MM.1S (cell line): ENCODE data around the gene TUNAR.

Experiments
- DNase-seq: peaks from one replicate; pipeline ENCODE4 v3.0.0-alpha.2; 2015
- H2AFZ ChIP-seq: fragments of 300-600 bp; sonication (generic); 2 replicates; pipeline ENCODE4 v1.6.0; 2016; ENCODE audit warnings: antibody characterized with exemption, low read length
- H3F3A ChIP-seq: fragments of 300-600 bp; sonication (generic); 2 replicates; pipeline ENCODE4 v1.6.1; 2016; ENCODE audit warnings: mild to moderate bottlenecking, antibody characterized with exemption, low read length, moderate library complexity, mixed read lengths; ENCODE audit not compliant: insufficient read depth
- H3K27ac ChIP-seq: fragments of 300-600 bp; sonication (generic); 2 replicates; pipeline ENCODE4 v1.5.1; 2016; ENCODE audit warnings: mild to moderate bottlenecking, low read length
- H3K27me3 ChIP-seq: fragments of 300-600 bp; sonication (generic); replicated peaks from 2 replicates; pipeline ENCODE4 v1.6.0; 2016; ENCODE audit warnings: low read length; ENCODE audit not compliant: insufficient read depth
- H3K36me3 ChIP-seq: fragments of 300-600 bp; sonication (generic); replicated peaks from 2 replicates; pipeline ENCODE4 v1.6.1; 2016; ENCODE audit warnings: mild to moderate bottlenecking, low read length, mixed read lengths; ENCODE audit not compliant: insufficient read depth
- H3K4me1 ChIP-seq: fragments of 300-600 bp; sonication (generic); 2 replicates; pipeline ENCODE4 v1.6.1; 2016; ENCODE audit warnings: low read length, mixed read lengths
- H3K4me2 ChIP-seq: fragments of 300-600 bp; sonication (generic); 2 replicates; pipeline ENCODE4 v1.6.0; 2016; ENCODE audit warnings: low read depth, low read length
- H3K4me3 ChIP-seq: fragments of 300-600 bp; sonication (generic); 2 replicates; pipeline ENCODE4 v1.5.1; 2016; ENCODE audit warnings: low read length, mixed read lengths
- H3K79me2 ChIP-seq: fragments of 300-600 bp; sonication (generic); 2 replicates; pipeline ENCODE4 v1.6.1; 2016; ENCODE audit warnings: mixed run types, low read length, mixed read lengths
- H3K9ac ChIP-seq: fragments of 300-600 bp; sonication (generic); 2 replicates; pipeline ENCODE4 v1.6.1; 2016; ENCODE audit warnings: low read length, mixed read lengths
- H3K9me2 ChIP-seq: fragments of 300-600 bp; sonication (generic); replicated peaks from 2 replicates; pipeline ENCODE4 v1.6.1; 2016; ENCODE audit warnings: mild to moderate bottlenecking, low read length, mixed read lengths; ENCODE audit not compliant: insufficient read depth
- H3K9me3 ChIP-seq: fragments of 300-600 bp; sonication (generic); replicated peaks from 2 replicates; pipeline ENCODE4 v1.6.1; 2016; ENCODE audit warnings: mild to moderate bottlenecking, low read length, mixed read lengths; ENCODE audit not compliant: insufficient read depth
- H4K20me1 ChIP-seq: fragments of 300-600 bp; sonication (generic); 2 replicates; pipeline ENCODE4 v1.6.1; 2016; ENCODE audit warnings: mild to moderate bottlenecking, low read length, moderate library complexity, mixed read lengths; ENCODE audit not compliant: insufficient read depth
- CTCF ChIP-seq: fragments of 300-600 bp; sonication (generic); IDR thresholded peaks from 2 replicates; pipeline ENCODE4 v1.5.1; 2016; ENCODE audit warnings: antibody characterized with exemption, low read length, mixed read lengths
- EZH2 ChIP-seq: fragments of 300-600 bp; sonication (generic); optimal IDR thresholded peaks from 2 replicates; pipeline ENCODE3; 2017; ENCODE audit warnings: low read depth, mild to moderate bottlenecking, antibody characterized with exemption, low read length, mixed read lengths
- EZH2phosphoT487 ChIP-seq: fragments of 300-600 bp; sonication (generic); IDR thresholded peaks from 2 replicates; pipeline ENCODE4 v1.6.1; 2018; ENCODE audit warnings: antibody characterized with exemption, low read length

The TUNAR gene

GRCh38 chr14:95876761-95877538, at the start of gene TUNAR:
TSS of gene TUNAR (plus strand) at chr14:95876832.
- H3F3A ChIP-seq, result no peaks in the 10 kb centered on the region
- no peak within 1 kb of the TSS for H3K4me3 ChIP-seq
- H3K79me2 ChIP-seq, result no peaks in the 10 kb centered on the region
- no peaks in the 10 kb centered on the region for H3K9me2 ChIP-seq
- H2AFZ ChIP-seq, result no peak within 1 kb of the TSS
- TF ChIP-seq EZH2 (no peak), CTCF (no peak), EZH2phosphoT487 (no peak)
- no peak for DNase-seq
- H3K27ac ChIP-seq, result no peak within 1 kb of the TSS
- no peak within 1 kb of the TSS for H3K4me2 ChIP-seq
- H3K27me3 ChIP-seq, result 0 out of 2 replicates have a peak, but pooled peaks cover 4% of the 10 kb centered on the region
- H3K36me3 ChIP-seq, result no peaks in the 10 kb centered on the region
- no peak within 1 kb of the TSS for H3K9ac ChIP-seq
- H4K20me1 ChIP-seq, result no peaks in the 10 kb centered on the region
- no peaks in the 10 kb centered on the region for H3K9me3 ChIP-seq
- no peaks in the 10 kb centered on the region for H3K4me1 ChIP-seq

GRCh38 chr14:95828649-95829265, 47.9 kb upstream of the TUNAR start:
- H3K9ac ChIP-seq, result no peak overlapping the region
- no peak overlapping the region for H3K4me3 ChIP-seq
- no peak overlapping the region for H3K27ac ChIP-seq
- no peaks in the 10 kb centered on the region for H3K27me3 ChIP-seq
- H3K4me1 ChIP-seq, result no peaks in the 10 kb centered on the region
- H3F3A ChIP-seq, result no peaks in the 10 kb centered on the region
- no peak for DNase-seq
- H3K4me2 ChIP-seq, result no peak overlapping the region
- H3K79me2 ChIP-seq, result no peaks in the 10 kb centered on the region
- no peaks in the 10 kb centered on the region for H3K9me2 ChIP-seq
- no peaks in the 10 kb centered on the region for H3K9me3 ChIP-seq
- no peak for TF ChIP-seq EZH2
- TF ChIP-seq CTCF, result no peak
- no peak for TF ChIP-seq EZH2phosphoT487
- no peak overlapping the region for H2AFZ ChIP-seq
- H3K36me3 ChIP-seq, result no peaks in the 10 kb centered on the region
- H4K20me1 ChIP-seq, result no peaks in the 10 kb centered on the region

- H3K9ac ChIP-seq, result no peak overlapping the region
- H3K4me2 ChIP-seq, result no peak overlapping the region
- H3K4me1 ChIP-seq, result no peaks in the 10 kb centered on the region
- no peaks in the 10 kb centered on the region for H4K20me1 ChIP-seq
- H3F3A ChIP-seq, result no peaks in the 10 kb centered on the region
- no peaks in the 10 kb centered on the region for H3K36me3 ChIP-seq
- no peak for TF ChIP-seq EZH2phosphoT487
- TF ChIP-seq EZH2, result no peak
- TF ChIP-seq CTCF, result no peak
- no peaks in the 10 kb centered on the region for H3K9me2 ChIP-seq
- H3K9me3 ChIP-seq, result no peaks in the 10 kb centered on the region
- H3K27me3 ChIP-seq, result no peaks in the 10 kb centered on the region
- no peak overlapping the region for H3K4me3 ChIP-seq
- DNase-seq, result no peak
- H2AFZ ChIP-seq, result no peak overlapping the region
- H3K27ac ChIP-seq, result no peak overlapping the region
- H3K79me2 ChIP-seq, result no peaks in the 10 kb centered on the region
Measured at GRCh38 chr14:95829321-95829720, 47.3 kb upstream of the TUNAR start.
